GM21723 (cell line): Measurements from ENCODE around the gene INPP5A.
A peak's percentile ranks its signal among the peaks of the same experiment; 100 is the strongest.
"Not testable (repeated sequence)": the region's sequence is repeated elsewhere in the genome, so short reads cannot be mapped to it uniquely, and the experiment has no call there.

Experiments used
- ATAC-seq: cut with Tn5 transposase; IDR thresholded peaks from one replicate; pipeline ENCODE4 v1.9.1; 2021; ENCODE audit warnings: mild to moderate bottlenecking, moderate library complexity; ENCODE audit not compliant: unreplicated experiment

The INPP5A gene

DNA sequence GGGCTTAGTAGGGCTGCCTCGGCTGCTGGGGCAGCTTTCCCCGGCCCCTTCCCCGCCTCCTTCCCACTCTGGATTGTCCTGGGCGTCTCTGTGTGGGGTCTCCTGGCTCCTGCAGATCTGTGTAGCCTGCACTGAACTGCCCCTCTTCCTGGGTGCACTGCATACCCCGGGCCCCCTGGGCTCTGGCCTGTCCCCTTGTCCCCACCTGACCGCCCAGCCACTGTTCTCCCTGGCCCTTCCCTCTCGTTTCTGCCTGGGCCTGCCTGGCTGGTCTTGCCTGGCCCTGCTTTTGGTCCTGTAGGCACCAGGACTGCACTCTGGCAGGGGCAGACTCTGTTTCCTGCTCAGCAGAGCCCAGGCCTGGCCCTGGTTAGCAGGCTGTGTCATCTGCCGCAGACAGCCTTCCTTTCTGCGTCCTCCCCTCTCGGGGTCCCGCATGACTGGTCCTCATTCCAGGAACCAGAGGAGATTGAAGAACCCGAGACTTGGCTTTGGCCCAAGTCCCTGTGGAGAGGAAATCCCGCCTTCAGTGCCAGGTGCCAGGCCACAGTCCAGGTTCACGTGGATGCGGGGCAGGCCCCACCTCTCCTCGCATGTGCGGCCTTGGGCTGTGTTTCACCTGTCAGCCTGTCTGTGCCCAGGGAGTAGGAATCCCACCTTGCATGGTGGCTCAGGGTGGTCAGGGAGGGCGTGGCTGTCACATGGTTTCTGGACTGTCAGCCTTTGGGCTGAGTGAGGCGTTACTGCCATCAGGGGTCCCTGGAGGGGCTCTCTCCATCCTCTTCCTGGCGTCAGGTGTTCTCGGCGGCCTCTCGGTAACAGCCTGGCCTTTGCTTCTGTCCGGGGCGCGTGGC is 9.2 kb downstream of the INPP5A start:
- no peak for ATAC-seq

DNA sequence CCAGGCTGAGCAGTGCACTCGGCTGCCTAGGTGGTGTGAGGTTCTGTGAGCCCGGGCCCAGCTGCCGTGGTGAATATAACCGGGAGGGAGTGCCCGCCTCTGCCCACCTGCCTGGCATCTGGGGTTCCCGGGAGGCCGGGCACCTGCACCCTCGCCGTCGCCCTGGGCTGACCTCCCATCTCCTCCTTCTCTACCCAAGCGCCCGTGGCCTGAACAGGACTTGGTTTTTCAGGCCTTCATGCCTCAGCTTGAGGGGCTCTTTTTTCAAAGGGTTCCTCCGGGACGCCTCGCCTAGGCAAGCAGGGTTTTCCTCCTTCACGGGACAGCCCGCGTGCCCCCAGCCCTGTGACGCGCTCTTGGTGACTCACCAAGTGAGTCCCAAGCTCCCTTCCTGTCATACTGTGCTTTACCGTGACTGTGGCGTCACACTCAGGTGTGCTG is 9.9 kb downstream of the INPP5A start:
- ATAC-seq, result no peak

DNA sequence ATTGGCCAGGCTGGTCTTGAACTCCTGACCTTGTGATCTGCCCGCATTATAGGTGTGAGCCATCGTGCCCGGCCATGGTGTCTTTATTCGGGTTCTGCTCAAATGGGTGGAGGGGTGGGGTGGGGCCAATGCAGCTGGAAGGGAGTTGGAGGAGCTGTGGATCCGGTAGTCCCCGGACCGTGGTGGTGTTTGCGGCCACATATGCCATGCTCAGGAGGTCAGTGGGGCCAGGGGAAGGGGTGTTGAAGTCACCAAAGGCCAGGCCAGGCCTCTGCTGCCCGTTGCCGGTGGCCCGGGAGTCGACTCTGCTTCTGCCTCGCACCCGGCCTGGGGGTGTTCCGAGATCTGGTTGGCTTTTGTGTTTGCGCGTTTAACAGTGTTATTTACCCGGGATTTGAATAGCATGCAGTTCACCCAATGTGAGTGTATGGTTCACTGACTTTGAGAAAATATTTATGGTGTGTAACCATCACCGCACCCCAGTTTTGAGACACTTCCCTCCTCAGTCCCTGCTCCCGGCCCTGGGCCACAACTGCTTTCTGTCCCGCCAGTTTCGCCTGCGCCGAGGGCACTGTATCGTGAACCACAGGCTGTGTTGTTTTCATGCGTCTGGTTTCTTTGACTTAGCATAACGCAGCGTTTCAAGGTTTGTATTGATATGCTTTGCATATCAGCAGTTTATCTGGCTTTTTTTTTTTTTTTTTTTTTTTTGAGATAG is 10.7 kb downstream of the INPP5A start:
- no peak for ATAC-seq

DNA sequence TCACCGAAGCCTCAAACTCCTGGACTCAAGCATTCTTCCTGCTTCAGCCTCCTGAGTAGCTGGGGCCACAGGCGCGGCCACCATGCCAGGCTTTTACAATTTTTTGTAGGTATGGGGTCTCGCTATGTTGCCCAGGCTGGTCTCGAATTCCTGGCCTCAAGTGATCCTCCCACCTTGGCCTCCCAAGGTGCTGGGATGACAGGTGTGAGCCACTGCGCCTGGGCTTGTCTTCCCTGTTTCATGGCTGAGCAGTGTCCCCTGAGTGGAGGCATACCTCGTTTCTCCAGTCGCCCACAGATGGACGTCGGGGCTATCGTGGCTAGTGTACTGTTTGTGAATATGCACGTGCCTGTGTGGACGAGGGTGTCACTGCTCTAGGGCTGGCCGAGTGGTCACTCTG is 11.3 kb downstream of the INPP5A start:
- ATAC-seq, result no peak

DNA sequence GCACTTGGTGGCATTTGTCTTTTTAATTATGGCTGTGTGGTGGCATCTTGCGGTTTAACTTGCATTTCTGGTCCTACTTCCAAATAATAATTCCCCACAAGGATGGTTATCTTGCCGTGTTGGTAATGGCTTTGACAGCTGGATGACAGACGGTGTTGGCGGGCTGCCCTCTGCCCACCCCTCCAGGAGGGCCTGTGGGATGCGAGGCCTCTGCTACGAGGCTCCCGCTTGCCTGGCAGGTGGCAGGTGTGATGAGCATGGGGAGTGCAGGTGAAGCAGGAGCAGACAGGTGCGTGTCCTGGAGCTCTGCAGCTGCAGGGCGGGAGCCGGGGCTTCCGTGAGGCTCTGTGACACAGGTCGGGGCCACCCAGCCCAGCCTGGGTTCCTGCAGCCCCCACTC is 11.8 kb downstream of the INPP5A start:
- ATAC-seq, result no peak

DNA sequence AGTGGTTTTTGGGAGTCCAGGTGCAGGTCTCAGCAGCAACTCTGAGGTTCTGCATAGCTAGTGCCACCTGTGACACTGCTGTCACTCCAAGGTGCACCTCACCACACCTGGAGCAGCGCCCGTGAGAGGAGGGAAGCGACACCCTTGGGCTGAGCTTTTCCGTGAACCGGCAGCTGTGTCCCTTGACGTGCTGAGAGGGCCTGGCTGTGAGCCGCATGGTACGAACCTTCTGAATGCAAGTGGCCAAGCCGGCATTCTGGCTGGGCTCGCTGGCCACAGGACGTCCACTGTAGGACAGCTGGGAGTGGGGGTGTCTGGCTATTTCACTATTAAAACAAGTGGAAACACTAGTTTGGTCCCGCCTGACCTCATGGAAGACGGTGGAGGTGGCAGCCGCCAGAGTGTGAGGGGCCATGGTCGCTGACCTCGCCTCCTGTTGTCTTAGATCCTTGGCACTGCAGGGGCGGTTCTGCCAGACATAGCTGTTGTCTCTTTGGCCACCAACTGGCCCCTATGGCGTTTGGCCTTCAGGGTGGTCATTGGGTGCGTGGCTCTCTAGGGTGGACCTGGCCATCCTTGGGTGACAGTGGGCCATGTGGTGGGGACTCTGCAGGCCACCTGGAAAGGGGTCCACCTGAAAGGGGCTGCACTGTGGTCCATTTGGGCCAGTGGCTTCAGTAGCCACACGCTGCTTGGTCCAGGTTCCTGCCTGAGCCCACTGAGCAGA is 12.9 kb downstream of the INPP5A start:
- ATAC-seq, result no peak

DNA sequence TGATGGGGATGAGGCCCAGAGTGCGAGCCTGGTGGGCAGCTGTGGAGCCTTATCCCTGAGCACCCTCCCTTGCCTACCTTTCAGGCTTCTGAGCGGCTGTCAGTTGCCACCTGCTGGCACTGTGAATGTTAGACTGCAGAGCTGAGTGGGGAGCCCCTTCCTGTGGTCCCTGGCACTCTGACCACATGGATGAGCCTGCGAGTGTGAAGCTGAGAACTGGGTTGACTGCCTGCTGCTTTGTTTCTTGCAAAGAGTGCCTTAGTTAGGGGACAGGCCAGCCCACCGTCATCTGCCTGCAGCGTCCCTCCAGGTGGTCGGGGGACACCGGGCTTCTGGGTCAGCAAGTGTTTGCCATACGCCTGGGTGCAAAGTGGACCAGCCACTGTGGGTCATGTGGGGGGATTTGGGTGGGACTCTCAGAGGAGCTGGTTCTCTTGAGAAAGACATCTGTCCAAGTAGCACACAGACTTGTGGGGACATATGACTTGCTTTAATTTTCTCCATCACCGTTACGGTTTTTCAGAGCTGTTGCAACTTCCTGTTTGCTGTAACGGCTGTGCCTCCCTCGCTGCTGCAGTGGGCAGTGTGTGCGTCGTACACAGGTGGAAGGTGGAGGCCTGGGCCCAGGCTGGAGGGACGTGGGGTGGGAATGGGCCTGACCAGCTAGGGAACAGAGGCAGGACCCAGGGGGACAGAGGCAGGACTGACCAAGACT is 13.7 kb downstream of the INPP5A start:
- peak; percentile 76 for ATAC-seq

DNA sequence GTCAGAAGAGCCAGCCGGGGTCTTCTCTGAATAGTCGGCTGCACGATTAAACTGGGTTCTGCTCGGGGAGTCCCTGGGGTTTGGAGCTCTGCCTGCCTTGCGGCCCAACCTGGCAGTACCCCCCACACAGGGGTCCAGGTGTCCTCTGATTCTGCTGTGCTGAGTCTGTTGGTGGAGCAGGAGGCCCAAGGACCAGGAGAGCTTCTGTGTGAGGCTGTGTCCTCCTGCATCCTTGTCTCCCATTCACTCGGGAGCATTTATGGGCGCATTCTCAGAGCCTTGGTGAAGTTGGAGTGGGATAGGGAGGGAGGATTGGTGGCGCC is 14.2 kb downstream of the INPP5A start:
- ATAC-seq, result peak; percentile 27

DNA sequence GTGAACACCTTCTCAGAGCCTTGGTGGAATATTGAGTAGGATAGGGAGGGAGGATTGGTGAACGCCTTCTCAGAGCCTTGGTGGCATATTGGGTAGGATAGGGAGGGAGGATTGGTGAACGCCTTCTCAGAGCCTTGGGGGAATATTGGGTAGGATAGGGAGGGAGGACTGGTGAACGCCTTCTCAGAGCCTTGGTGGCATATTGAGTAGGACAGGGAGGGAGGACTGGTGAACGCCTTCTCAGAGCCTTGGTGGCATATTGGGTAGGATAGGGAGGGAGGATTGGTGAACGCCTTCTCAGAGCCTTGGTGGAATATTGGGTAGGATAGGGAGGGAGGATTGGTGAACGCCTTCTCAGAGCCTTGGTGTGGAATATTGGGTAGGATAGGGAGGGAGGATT is 15.0 kb downstream of the INPP5A start:
- ATAC-seq, result not testable (repeated sequence)

DNA sequence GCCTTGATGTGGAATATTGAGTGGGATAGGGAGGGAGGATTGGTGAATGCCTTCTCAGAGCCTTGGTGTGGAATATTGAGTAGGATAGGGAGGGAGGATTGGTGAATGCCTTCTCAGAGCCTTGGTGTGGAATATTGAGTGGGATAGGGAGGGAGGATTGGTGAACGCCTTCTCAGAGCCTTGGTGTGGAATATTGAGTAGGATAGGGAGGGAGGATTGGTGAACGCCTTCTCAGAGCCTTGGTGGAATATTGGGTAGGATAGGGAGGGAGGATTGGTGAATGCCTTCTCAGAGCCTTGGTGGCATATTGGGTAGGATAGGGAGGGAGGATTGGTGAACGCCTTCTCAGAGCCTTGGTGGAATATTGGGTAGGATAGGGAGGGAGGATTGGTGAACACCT is 16.0 kb downstream of the INPP5A start:
- ATAC-seq, result not testable (repeated sequence)

DNA sequence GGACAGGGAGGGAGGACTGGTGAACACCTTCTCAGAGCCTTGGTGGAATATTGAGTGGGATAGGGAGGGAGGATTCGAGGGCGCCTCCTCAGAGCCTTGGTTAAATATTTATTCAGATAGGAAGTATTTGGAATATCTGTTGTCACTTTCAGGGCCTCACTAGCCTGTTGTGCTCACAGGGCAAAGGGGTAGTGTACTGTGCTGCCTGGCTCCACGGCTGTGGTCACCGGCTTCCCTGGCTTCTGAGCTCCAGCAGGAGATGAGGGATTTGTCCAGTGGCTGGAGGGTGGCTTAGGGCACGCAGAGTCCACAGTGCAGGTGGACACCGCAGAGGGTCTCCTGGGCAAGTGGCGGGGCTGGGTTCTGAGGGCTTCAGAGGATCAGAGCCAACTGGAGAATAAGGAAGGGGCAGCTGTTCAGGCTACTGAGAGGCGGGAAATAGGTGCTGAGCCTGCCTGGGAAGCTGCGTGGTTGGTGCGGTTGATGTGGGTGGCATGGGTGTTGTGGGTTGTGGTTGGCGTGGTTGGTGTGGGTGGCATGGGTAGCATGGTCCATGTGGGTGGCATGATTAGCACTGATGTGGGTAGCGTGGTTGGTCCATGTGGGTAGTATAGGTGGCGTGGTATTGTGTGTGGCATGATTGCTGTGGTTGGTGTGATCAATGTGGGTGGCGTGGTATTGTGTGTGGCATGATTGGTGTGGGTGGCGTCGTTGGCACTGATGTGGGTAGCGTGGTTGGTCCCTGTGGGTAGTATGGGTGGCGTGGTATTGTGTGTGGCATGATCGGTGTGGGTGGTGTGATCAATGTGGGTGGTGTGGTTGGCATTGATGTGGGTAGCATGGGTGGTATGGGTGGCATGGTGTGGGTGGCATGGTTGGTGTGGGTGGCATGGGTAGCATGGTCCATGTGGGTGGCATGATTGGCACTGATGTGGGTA is 16.7 kb downstream of the INPP5A start:
- no peak for ATAC-seq

DNA sequence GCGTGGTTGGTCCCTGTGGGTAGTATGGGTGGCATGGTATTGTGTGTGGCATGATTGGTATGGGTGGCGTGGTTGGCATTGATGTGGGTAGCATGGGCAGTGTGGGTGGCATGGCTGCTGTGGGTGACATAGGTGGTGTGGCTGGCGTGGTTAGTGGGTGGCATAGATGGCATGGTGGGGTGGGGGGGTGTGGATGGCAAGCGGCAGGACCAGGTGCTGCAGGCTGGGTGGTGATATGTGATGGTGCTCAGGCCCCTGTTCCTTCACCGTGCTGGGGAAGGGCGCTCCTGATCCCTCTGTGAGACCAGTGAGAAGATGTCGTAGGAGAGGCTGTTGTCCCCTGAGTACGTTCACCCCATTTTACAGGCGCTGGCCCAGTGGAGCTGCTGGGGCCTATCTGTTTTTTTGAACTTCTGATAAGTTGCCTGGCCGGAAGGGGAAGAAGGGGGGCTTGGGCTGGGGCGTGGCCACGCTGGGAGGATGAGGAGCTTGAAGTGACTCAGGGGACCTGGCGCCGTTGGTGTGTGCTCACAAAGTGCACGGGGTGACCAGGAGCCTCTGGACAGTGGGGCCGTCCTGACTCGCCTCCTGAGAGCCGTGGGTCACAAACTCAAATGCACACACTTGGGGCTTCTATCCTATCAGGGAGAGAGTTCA is 17.5 kb downstream of the INPP5A start:
- no peak for ATAC-seq

DNA sequence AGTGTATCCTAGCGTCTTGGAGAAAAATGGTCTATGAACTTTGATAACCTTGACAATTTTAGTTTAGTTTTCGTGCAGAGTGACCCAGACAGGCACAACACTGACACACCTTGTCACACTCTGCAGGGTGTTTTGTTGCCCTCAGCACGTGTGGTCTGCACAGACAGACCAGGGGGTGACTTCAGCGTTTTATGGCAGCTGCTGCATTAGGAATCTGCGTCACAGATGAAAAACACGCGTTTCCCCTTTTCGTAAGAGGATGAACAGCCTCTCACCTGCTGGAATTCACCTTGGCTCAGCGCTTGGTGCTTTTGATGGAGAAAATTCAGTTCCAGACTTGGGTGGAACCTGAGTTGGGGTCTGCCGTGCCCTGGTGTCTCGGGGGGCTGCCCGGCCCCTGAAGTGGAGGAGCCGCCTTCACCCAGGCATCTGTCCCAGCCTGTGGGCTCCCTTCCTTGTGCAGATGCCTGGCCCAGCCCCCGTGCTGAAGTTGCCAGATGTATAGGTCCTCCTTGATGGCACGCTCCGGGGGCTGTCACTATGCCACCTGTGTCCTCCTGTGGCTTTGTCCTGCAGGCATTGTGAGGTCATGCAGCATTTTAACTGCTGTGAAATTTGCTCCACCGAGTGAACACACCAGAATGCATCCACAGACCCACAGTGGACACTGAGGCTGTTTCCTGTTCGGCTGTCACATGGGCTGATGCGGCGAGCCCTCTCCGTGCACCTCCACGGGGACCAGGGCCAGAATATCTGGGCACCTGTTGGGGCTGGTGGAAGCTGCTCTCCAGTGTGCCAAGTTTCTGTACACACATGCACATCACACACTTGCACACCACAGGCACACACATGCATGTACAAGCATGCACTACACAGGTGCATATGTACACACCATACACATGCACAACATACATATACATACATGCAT is 18.3 kb downstream of the INPP5A start:
- no peak for ATAC-seq

DNA sequence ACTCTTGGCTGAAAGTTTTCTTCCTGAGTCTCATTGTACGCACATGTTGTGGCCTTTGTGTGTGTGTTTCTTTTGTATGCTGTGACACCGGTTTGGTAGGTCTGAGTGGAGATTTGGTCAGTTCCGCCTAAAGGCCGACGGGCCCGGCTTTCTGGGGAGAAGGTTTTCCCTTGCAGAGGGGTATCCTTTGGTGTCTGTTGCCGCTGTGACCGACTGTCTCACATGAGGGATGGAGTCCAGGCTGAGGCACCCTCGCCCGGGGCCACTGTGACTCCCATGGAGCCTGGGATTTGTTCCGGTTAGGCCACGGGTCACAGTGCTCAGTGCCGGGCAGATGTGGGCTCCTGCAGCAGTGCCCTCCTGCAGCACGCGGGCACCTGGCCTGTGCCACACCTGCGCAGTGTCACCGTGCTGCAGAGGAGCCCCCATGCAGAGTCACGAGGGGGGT is 19.4 kb downstream of the INPP5A start:
- ATAC-seq, result no peak

DNA sequence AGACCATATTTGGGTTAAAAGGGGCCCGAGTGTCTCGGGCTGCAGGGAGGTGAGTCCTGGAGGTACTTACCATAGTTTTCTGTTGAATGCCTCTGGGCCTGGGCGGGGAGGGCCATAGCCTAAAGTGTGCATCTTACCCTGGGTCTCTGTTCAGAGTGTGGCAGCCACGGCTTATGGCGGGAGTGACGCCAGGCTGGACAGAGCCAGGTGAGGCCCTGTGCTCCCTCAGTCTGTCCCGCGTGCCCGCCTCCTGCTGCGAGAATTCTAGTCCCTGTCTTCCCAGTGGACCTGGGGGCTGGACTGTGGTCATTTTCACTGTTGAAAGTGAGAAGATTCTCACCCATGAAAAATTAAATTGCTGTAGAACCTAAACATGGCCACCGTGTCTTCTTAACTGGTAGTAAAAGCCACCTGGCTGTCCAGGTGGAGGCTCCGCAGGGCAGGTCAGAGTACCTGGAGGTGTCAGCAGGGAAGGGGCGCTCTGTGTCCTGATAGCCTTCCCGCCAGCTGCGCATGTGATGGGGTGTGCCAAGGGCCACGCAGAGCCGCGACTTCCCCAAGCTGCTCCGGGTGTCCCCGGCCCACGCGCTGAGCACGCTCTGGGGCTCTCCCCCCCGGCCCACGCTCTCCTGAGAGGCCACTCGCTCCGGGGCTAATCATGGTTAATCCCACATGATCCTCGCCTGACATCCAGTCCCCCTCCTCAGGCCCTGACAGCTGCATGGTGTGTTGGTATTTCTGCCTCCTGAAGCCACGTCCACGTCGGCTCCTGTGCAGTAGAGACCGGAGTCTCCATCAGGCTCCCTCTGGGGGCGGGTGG is 20.3 kb downstream of the INPP5A start:
- no peak for ATAC-seq

DNA sequence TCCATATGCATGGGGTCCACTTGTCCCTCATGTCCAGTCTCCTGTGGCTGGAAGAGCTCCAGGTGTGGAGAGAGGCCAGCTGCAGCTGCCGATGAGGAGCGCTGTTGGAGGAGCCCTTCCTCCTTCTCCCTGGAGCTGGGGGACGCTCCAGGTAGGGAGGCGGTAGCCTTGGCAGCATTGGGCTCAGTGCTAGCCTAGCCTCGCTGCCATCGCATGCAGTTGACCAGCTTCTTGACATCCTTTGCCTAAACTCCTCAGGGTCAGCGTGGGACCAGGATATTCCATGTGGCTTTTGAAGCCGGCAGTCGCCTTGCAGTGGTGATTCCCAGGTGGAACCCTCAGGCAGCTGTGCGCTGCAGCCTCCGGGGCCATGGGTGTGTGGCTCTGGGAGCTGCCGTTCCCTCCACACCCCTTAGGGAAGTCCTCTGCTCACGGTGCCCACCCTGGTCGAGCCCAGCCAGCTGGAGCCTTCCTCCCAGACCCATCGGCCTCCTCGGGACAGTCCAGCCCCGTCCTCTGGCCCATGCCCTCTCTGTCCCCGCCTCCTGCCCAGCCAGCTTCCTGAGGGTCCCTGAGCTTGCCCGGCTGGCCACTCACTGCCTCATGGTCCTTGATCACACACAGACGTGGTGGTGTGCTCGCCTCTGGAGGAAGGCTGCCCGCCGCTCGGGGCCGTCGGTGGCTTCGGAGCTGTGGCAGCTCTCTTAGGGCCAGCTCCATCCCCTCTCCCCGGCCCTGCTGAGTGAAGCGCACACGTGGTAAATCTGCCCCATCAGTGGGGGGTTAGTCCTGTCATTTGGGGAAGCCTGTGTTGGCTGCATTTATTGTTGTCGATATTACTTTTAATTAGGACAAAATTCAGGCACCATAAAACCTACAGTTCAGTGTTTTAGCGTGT is 21.2 kb downstream of the INPP5A start:
- no peak for ATAC-seq
